Pancreas (tissue), 10 donors: ENCODE results near the gene PAPPA2. TPM values are rescaled to one million over a fixed set of nuclear protein-coding genes. Genes with fewer than 3 reads are reported as not detected.

Experiments used
- ATAC-seq, 4 donors: fragments of 200-7000 bp; cut with Tn5 transposase; one replicate each; pipeline versions ENCODE4 v1.8.0 to v1.9.1; 2020; ENCODE audit warnings: mild to moderate bottlenecking in 4 of 4, moderate library complexity in 4 of 4
- DNase-seq, 6 donors: peaks; one replicate each; pipeline ENCODE4 v3.0.0-alpha.2; 2020
- FAIRE-seq: peaks from 2 replicates; lab custom pipeline; 2012; peaks lifted over from hg19 to GRCh38; lab: Jason Lieb, UNC
- H3K27ac ChIP-seq, 4 donors: fragments of 200-600 bp; sonication (generic); 1 replicate in 3 of 4; 2 replicates in 1 of 4; pipeline versions ENCODE4 v1.5.0 to v1.8.0; 2020
- H3K27me3 ChIP-seq, 4 donors: fragments of 200-600 bp; one replicate each; pipeline ENCODE4 v1.8.0; 2021
- H3K36me3 ChIP-seq, 3 donors: fragments of 200-600 bp; sonication (generic) in 1 of 3; one replicate each; pipeline versions ENCODE4 v1.5.0 to v1.8.0; 2020 to 2021
- H3K4me1 ChIP-seq, 3 donors: fragments of 200-600 bp; one replicate each; pipeline ENCODE4 v1.8.0; 2021
- H3K4me3 ChIP-seq, 4 donors: fragments of 200-600 bp; sonication (generic) in 2 of 4; one replicate each; pipeline versions ENCODE4 v1.5.0 to v1.8.0; 2020 to 2021
- H3K9me3 ChIP-seq, 4 donors: fragments of 200-600 bp; one replicate each; pipeline ENCODE4 v1.8.0; 2021
- CTCF ChIP-seq, 4 donors: fragments of 200-600 bp; sonication (generic) in 3 of 4; IDR thresholded peaks; one replicate each; pipeline versions ENCODE4 v1.5.0 to v1.8.0; 2021; ENCODE audit warnings: antibody characterized with exemption in 4 of 4
- WGBS, 2 donors: extraction: QIAGEN DNeasy Blood & Tissue Kit; methylation state at CpG; one replicate each; pipeline ENCODE4 v1.1.7; 2013; 5-methylcytosine and 5-hydroxymethylcytosine counted together
- intact Hi-C, 3 donors: fragments of 100-400 bp; cut with DNase I; formaldehyde crosslinking; loops; one replicate each; pipeline versions ENCODE4 v1.11.1 to v1.14.2; 2022
- polyA plus RNA-seq, 2 donors: library from polyadenylated mRNA; stranded (reverse); fragments of 200-250 nt; gene quantifications; one replicate each; pipeline ENCODE4 v1.2.3, GENCODE V29; 2013
- total RNA-seq, 6 donors: library from RNA; stranded (reverse); fragmentation: NEBNext Ultra II Directional in 4 of 6; extraction: Animal tissue kit (Norgen Biotek cat#: 25700) in 4 of 6; gene quantifications; one replicate each; pipeline versions ENCODE4 v1.2.1 to v1.2.4, GENCODE V29; 2021 to 2023
- donor health status: healthy with polysubstance abuse.
- donor health status: DM: no; HTN: no; CAD: no; lungs with moderate emphysema.
- donor health status: DM: no; HTN: no; CAD: no.
- donor health status: control.
- donor health status: control.
- donor health status: Bipolar disorder and iron deficiency.
- donor health status: DM: yes; HTN: yes; CAD: no.
- donor health status: DM: no; HTN: no; CAD: no.
- donor health status: DM: no; HTN: no; CAD: no.
- donor health status: DM: yes; HTN: yes; CAD: no.

Gene PAPPA2
- total and polyA plus RNA-seq, 8 donors, result 0.51 to 6.9 (median 2.0) TPM

- intact Hi-C loops, result no loop called here
- Histone ChIP-seq H3K27ac (no peak overlapping the region), H3K4me3 (no peak overlapping the region), H3K27me3 (no peaks in the 10 kb centered on the region), H3K36me3 (no peaks in the 10 kb centered on the region), H3K4me1 (no peaks in the 10 kb centered on the region), H3K9me3 (no peaks in the 10 kb centered on the region)
- WGBS, 2 donors, result 75 to 82% methylated on average over 1 of the region's 1 CpG
- TF ChIP-seq CTCF (IDR thresholded peaks at IDR 0.05), result no peak
- DNase-seq (no peak), ATAC-seq (no peak), FAIRE-seq (no peak)
These were observed 113.0 kb downstream of the PAPPA2 start for GRCh38 chr1:176575991-176576390.

GRCh38 chr1:176576670-176577069, 113.7 kb downstream of the PAPPA2 start:
- ATAC-seq (no peak), FAIRE-seq (no peak), DNase-seq (no peak)
- Histone ChIP-seq H3K4me1 (no peaks in the 10 kb centered on the region), H3K4me3 (no peak overlapping the region), H3K9me3 (no peaks in the 10 kb centered on the region), H3K27me3 (no peaks in the 10 kb centered on the region), H3K27ac (no peak overlapping the region), H3K36me3 (no peaks in the 10 kb centered on the region)
- 81 to 86% methylated on average over 5 of the region's 5 CpGs for WGBS, 2 donors
- intact Hi-C loops, result no loop called here
- TF ChIP-seq CTCF (IDR thresholded peaks at IDR 0.05), result no peak

- Histone ChIP-seq H3K9me3 (no peaks in the 10 kb centered on the region), H3K4me1 (no peaks in the 10 kb centered on the region), H3K36me3 (no peaks in the 10 kb centered on the region), H3K27ac (no peak overlapping the region), H3K4me3 (no peak overlapping the region), H3K27me3 (no peaks in the 10 kb centered on the region)
- ATAC-seq (no peak), DNase-seq (no peak), FAIRE-seq (no peak)
- 60 to 62% methylated on average over 4 of the region's 4 CpGs for WGBS, 2 donors
- no peak for TF ChIP-seq CTCF (IDR thresholded peaks at IDR 0.05)
- intact Hi-C loops, result no loop called here
These were observed 114.7 kb downstream of the PAPPA2 start for GRCh38 chr1:176577646-176578197.

GRCh38 chr1:176579087-176579486, 116.1 kb downstream of the PAPPA2 start:
- no peak overlapping the region for H3K27ac ChIP-seq
- intact Hi-C loops, result no loop called here
- FAIRE-seq (no peak), DNase-seq (no peak), ATAC-seq (no peak)
- no peak overlapping the region for H3K4me3 ChIP-seq
- H3K4me1 ChIP-seq, result no peaks in the 10 kb centered on the region
- no peaks in the 10 kb centered on the region for H3K36me3 ChIP-seq
- H3K27me3 ChIP-seq, result no peaks in the 10 kb centered on the region
- 82 to 85% methylated on average over 3 of the region's 3 CpGs for WGBS, 2 donors
- TF ChIP-seq CTCF (IDR thresholded peaks at IDR 0.05), result no peak
- H3K9me3 ChIP-seq, result no peaks in the 10 kb centered on the region

- ATAC-seq, result no peak
- intact Hi-C loops, result no loop called here
- no peak for TF ChIP-seq CTCF (IDR thresholded peaks at IDR 0.05)
- Histone ChIP-seq H3K4me1 (peaks cover 4 to 5% (median 5%) of the 10 kb centered on the region in 3 donors), H3K4me3 (no peak overlapping the region), H3K27ac (no peak overlapping the region), H3K9me3 (no peaks in the 10 kb centered on the region), H3K36me3 (no peaks in the 10 kb centered on the region), H3K27me3 (no peaks in the 10 kb centered on the region)
- no peak for DNase-seq
- 93 to 96% methylated on average over 16 of the region's 16 CpGs for WGBS, 2 donors
- FAIRE-seq, result no peak
These were observed 132.2 kb downstream of the PAPPA2 start for GRCh38 chr1:176595217-176595616.
